Stimulated activated CD8-positive, alpha-beta memory T cell treated with anti-CD3 and anti-CD28 coated beads, Interleukin-2, amount 100 ng/mL, for 1 hour (primary cell): ENCODE data around the gene ACTRT3.
"Not testable (repeated sequence)": the region's sequence is repeated elsewhere in the genome, so short reads cannot be mapped to it uniquely, and the experiment has no call there.

Source experiments
- DNase-seq, 2 donors: peaks; one replicate each; pipeline ENCODE4 v3.0.0-alpha.2; 2020; ENCODE audit warnings: low read depth in 2 of 2

Gene ACTRT3

GRCh38 chr3:169772897-169773816 lies 3.8 kb upstream of the ACTRT3 start, which contains the start of gene MYNN:
Gene MYNN, plus strand, starts transcription at chr3:169773396. Its CDS starts 900 bp downstream, at chr3:169774296.
- peak; percentile 81 to 86 for DNase-seq

- peak; percentile 25 to 37 for DNase-seq
Observed at GRCh38 chr3:169772305-169772896, 3.0 kb upstream of the ACTRT3 start.

- DNase-seq = peak; percentile 20 to 26
Observed at GRCh38 chr3:169771497-169772304, 2.3 kb upstream of the ACTRT3 start.

- peak; percentile 83 to 86 for DNase-seq
Observed at GRCh38 chr3:169764882-169765612, 4.3 kb downstream of the ACTRT3 start, which contains the start of gene TERC. Gene TERC, minus strand, starts transcription at chr3:169765060.

GRCh38 chr3:169764312-169764881 lies 5.0 kb downstream of the ACTRT3 start:
- DNase-seq = peak; percentile 37 to 42

GRCh38 chr3:169760479-169760878 lies 8.9 kb downstream of the ACTRT3 start:
- no peak for DNase-seq

GRCh38 chr3:169759256-169759655 lies 10.1 kb downstream of the ACTRT3 start:
- no peak for DNase-seq

GRCh38 chr3:169758359-169758994 lies 10.9 kb downstream of the ACTRT3 start:
- no peak for DNase-seq

- no peak for DNase-seq
Observed at GRCh38 chr3:169755488-169755887, 13.9 kb downstream of the ACTRT3 start.

GRCh38 chr3:169754711-169755110 lies 14.7 kb downstream of the ACTRT3 start:
- DNase-seq = no peak

- no peak for DNase-seq
Observed at GRCh38 chr3:169751875-169752274, 17.5 kb downstream of the ACTRT3 start.

- DNase-seq = no peak
Observed at GRCh38 chr3:169750665-169751064, 18.7 kb downstream of the ACTRT3 start.

GRCh38 chr3:169748670-169749069 lies 20.7 kb downstream of the ACTRT3 start:
- DNase-seq = no peak

GRCh38 chr3:169746924-169747323 lies 22.4 kb downstream of the ACTRT3 start:
- no peak for DNase-seq

GRCh38 chr3:169744366-169745054 lies 24.9 kb downstream of the ACTRT3 start:
- no peak for DNase-seq

- DNase-seq = no peak
Observed at GRCh38 chr3:169739067-169739466, 30.3 kb downstream of the ACTRT3 start.

GRCh38 chr3:169731857-169732256 lies 37.5 kb downstream of the ACTRT3 start:
- not testable (repeated sequence) for DNase-seq

- no peak for DNase-seq
Observed at GRCh38 chr3:169722724-169723123, 46.6 kb downstream of the ACTRT3 start.

GRCh38 chr3:169718415-169718814 lies 50.9 kb downstream of the ACTRT3 start:
- DNase-seq = not testable (repeated sequence)
